Stimulated activated effector memory CD8-positive, alpha-beta T cell treated with anti-CD3 and anti-CD28 coated beads, Interleukin-12 subunit alpha, Interleukin-12 subunit beta, amount 100 ng/mL, for 72 hours (primary cell): ENCODE results near the gene CCDC192.

ENCODE experiments used
- ATAC-seq: fragments of 150-1000 bp; cut with Tn5 transposase; 2 replicates; pipeline ENCODE4 v1.10.0; 2021
- DNase-seq, 2 donors: peaks; one replicate each; pipeline ENCODE4 v3.0.0; 2021 to 2022; ENCODE audit warnings: low spot score in 2 of 2
- H3K27ac Mint-ChIP-seq: one replicate; pipeline ENCODE4 v1.8.0; 2022; ENCODE audit warnings: mild to moderate bottlenecking, mixed read lengths
- H3K36me3 Mint-ChIP-seq: one replicate; pipeline ENCODE4 v1.8.0; 2022; ENCODE audit warnings: mild to moderate bottlenecking, mixed read lengths
- H3K4me1 Mint-ChIP-seq: one replicate; pipeline ENCODE4 v1.8.0; 2022; ENCODE audit warnings: mixed read lengths
- H3K4me3 Mint-ChIP-seq: one replicate; pipeline ENCODE4 v1.8.0; 2022; ENCODE audit warnings: mild to moderate bottlenecking, mixed read lengths
- H3K9me3 Mint-ChIP-seq: one replicate; pipeline ENCODE4 v1.8.0; 2022; ENCODE audit warnings: mixed read lengths

The CCDC192 gene

DNA sequence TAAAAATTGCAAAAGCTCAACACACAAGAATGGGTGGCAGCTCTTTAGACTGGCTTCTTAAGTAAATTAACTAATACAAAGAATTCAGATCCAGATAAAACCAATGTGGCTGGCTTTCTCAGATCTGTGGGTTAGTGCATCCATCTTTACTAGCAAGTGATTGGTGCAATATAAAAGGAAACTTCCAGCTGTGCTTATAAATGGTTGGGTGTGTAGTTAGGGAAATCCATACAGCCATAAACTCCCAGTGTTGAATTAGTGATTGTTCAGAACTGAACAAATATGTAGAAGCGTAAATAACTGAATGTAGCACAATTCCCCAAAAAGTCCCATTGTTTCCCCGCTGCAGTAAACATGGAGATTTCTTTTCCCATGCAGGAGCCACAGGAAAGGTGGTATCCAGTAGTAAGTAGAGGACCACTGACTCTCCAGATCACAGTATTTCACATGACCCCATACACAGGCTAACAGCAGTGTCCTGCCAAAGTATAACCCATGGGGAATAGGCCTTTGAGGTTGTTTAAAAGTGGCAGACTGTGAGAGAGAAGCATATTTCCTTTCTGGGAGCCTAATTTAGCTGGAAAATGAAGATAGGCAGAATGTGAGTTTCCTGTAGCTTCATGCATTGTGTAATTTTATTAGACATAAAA lies 207.2 kb downstream of the CCDC192 start:
- no peaks in the 10 kb centered on the region for H3K36me3 Mint-ChIP-seq
- no peaks in the 10 kb centered on the region for H3K9me3 Mint-ChIP-seq
- no peak overlapping the region for H3K4me3 Mint-ChIP-seq
- ATAC-seq (no peak), DNase-seq (no peak)
- peaks cover 14% of the 10 kb centered on the region for H3K4me1 Mint-ChIP-seq
- H3K27ac Mint-ChIP-seq = no peak overlapping the region

DNA sequence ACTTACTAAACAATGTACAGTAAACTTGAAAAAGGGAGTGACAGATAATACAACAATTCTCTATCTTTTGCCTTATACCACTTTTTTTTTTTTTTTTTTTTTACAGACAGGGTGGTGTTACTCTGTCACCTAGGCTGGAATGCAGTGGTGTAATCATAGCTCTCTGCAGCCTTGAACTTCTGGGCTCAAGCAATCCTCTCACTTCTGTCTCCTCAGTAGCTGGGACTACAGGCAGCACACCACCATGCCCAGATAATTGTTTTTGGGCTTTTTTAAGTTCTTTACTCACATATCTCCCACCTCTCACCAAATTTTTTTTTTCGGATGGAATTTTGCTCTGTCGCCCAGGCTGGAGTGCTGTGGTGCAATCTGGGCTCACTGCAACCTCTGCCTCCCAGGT lies 208.4 kb downstream of the CCDC192 start:
- no peaks in the 10 kb centered on the region for H3K9me3 Mint-ChIP-seq
- DNase-seq = no peak
- no peak overlapping the region for H3K4me3 Mint-ChIP-seq
- no peaks in the 10 kb centered on the region for H3K36me3 Mint-ChIP-seq
- peaks cover 5% of the 10 kb centered on the region for H3K4me1 Mint-ChIP-seq
- ATAC-seq = no peak
- H3K27ac Mint-ChIP-seq = no peak overlapping the region

GRCh38 chr5:127912411-127912810 lies 209.2 kb downstream of the CCDC192 start:
- H3K9me3 Mint-ChIP-seq = no peaks in the 10 kb centered on the region
- no peak overlapping the region for H3K4me3 Mint-ChIP-seq
- peaks cover 7% of the 10 kb centered on the region for H3K4me1 Mint-ChIP-seq
- no peak overlapping the region for H3K27ac Mint-ChIP-seq
- ATAC-seq (no peak), DNase-seq (no peak)
- H3K36me3 Mint-ChIP-seq = no peaks in the 10 kb centered on the region

DNA sequence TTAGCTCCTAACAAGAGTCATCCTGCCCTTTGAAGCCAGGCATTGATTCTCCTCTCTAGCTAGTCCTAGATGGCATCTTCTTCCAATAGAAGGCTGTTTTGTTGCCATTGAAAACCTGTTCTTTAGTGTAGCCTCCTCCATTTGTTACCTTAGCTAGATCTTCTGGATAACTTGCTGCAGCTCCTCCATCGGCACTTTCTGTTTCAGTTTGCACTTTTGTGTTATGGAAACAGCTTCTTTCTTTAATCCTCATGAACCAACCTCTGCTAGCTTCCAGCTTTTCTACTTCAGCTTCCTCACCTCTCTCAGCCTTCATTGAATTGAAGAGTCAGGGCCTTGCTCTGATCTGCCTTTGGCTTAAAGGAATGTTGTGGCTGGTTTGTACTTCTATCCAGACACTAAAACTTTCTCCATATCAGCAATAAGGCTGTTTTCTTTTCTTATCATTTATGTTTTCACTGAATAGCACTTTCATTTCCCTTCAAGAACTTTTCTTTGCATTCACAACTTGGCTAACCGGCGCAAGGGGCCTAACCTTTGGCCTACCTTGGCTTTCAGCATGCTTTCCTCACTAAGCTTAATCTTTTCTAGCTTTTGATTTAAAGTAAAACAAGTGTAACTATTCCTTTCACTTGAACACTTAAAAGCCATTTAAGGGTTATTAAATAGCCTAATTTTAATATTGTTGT lies 213.8 kb downstream of the CCDC192 start:
- Mint-ChIP-seq H3K9me3 (no peaks in the 10 kb centered on the region), H3K27ac (peak overlapping the region; percentile 61), H3K36me3 (no peaks in the 10 kb centered on the region), H3K4me3 (peak overlapping the region; percentile 21), H3K4me1 (peaks cover 8% of the 10 kb centered on the region)
- DNase-seq (peak in 1 of 2 donors; percentile 37), ATAC-seq (no peak)

GRCh38 chr5:127919006-127919796 lies 216.0 kb downstream of the CCDC192 start:
- Mint-ChIP-seq H3K4me1 (peaks cover 8% of the 10 kb centered on the region), H3K27ac (no peak overlapping the region), H3K9me3 (no peaks in the 10 kb centered on the region), H3K36me3 (no peaks in the 10 kb centered on the region), H3K4me3 (no peak overlapping the region)
- no peak for DNase-seq
- ATAC-seq = no peak

GRCh38 chr5:127919818-127920217 lies 216.6 kb downstream of the CCDC192 start:
- no peak overlapping the region for H3K4me3 Mint-ChIP-seq
- no peaks in the 10 kb centered on the region for H3K36me3 Mint-ChIP-seq
- peaks cover 8% of the 10 kb centered on the region for H3K4me1 Mint-ChIP-seq
- no peak for ATAC-seq
- no peak for DNase-seq
- no peaks in the 10 kb centered on the region for H3K9me3 Mint-ChIP-seq
- H3K27ac Mint-ChIP-seq = no peak overlapping the region

GRCh38 chr5:127920936-127921335 lies 217.7 kb downstream of the CCDC192 start:
- H3K9me3 Mint-ChIP-seq = no peaks in the 10 kb centered on the region
- DNase-seq (no peak), ATAC-seq (no peak)
- H3K4me1 Mint-ChIP-seq = peaks cover 8% of the 10 kb centered on the region
- no peak overlapping the region for H3K4me3 Mint-ChIP-seq
- H3K27ac Mint-ChIP-seq = no peak overlapping the region
- H3K36me3 Mint-ChIP-seq = no peaks in the 10 kb centered on the region

- no peak for DNase-seq
- no peaks in the 10 kb centered on the region for H3K4me1 Mint-ChIP-seq
- no peak overlapping the region for H3K4me3 Mint-ChIP-seq
- no peaks in the 10 kb centered on the region for H3K9me3 Mint-ChIP-seq
- H3K27ac Mint-ChIP-seq = no peak overlapping the region
- no peak for ATAC-seq
- no peaks in the 10 kb centered on the region for H3K36me3 Mint-ChIP-seq
Measured at GRCh38 chr5:127922603-127923002, 219.4 kb downstream of the CCDC192 start.

DNA sequence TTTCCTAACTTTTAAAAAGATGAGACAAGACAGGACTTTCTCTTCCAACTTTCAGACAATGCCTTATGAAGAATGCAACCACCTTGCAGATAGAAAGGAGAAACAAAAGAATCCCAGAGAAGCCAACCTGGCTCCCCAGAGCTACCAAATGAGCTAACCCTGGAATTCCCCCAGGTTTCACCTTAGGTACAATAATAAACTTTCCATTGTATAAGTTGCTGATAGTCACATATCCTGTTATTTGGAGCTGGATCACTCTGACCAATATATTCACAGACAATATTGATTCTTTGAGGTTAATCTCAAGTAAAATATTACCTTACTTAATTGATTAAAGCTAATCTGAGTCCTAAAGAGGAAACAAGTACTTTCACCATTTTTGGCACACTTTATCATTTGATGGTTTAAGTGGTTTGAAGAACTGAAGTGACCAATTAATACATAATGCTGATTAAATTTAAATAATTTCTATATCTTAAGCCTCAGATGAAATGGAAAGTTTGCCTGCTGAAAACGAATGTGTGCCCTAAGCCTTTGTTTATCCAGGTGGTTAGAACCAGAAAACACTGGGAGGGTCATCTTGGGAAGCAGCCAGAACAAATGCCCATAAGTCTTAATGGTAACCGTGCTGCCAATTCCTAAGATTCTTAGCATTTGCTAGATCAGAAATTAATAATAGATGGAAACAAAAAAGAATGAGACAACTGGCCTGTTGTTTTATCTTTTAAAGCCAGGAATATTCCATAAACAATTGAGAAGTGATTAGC lies 220.8 kb downstream of the CCDC192 start:
- H3K4me3 Mint-ChIP-seq = no peak overlapping the region
- no peak overlapping the region for H3K27ac Mint-ChIP-seq
- no peaks in the 10 kb centered on the region for H3K4me1 Mint-ChIP-seq
- no peaks in the 10 kb centered on the region for H3K36me3 Mint-ChIP-seq
- ATAC-seq = no peak
- no peaks in the 10 kb centered on the region for H3K9me3 Mint-ChIP-seq
- no peak for DNase-seq

- Mint-ChIP-seq H3K27ac (no peak overlapping the region), H3K4me3 (no peak overlapping the region), H3K36me3 (no peaks in the 10 kb centered on the region), H3K9me3 (no peaks in the 10 kb centered on the region), H3K4me1 (no peaks in the 10 kb centered on the region)
- no peak for ATAC-seq
- DNase-seq = no peak
Measured at GRCh38 chr5:127924606-127925005, 221.4 kb downstream of the CCDC192 start.

- no peak overlapping the region for H3K4me3 Mint-ChIP-seq
- H3K9me3 Mint-ChIP-seq = no peaks in the 10 kb centered on the region
- DNase-seq (no peak), ATAC-seq (no peak)
- H3K27ac Mint-ChIP-seq = no peak overlapping the region
- H3K4me1 Mint-ChIP-seq = no peaks in the 10 kb centered on the region
- H3K36me3 Mint-ChIP-seq = no peaks in the 10 kb centered on the region
Measured at GRCh38 chr5:127925916-127926315, 222.7 kb downstream of the CCDC192 start.

GRCh38 chr5:127926974-127927373 lies 223.8 kb downstream of the CCDC192 start:
- Mint-ChIP-seq H3K36me3 (no peaks in the 10 kb centered on the region), H3K27ac (no peak overlapping the region), H3K4me1 (no peaks in the 10 kb centered on the region), H3K9me3 (no peaks in the 10 kb centered on the region), H3K4me3 (no peak overlapping the region)
- DNase-seq = no peak
- no peak for ATAC-seq

DNA sequence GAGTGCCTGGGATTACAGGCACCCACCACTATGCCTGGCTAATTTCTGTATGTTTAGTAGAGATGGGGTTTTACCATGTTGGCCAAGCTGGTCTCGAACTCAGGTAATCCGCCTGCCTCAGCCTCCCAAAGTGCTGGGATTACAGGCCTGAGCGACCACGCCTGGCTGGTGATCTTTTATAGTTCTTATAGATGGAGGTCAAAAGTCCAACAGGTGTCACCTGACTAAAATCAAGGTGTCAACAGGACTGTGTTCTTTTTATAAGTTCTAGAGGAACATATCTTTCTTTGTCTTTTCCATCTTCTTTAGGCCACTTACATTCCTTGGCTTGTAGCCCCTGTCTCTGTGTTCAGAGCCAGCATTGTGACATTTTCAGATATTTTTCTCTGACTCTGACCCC lies 224.9 kb downstream of the CCDC192 start:
- no peaks in the 10 kb centered on the region for H3K9me3 Mint-ChIP-seq
- H3K4me1 Mint-ChIP-seq = no peaks in the 10 kb centered on the region
- DNase-seq = peak in 1 of 2 donors; percentile 10
- H3K36me3 Mint-ChIP-seq = no peaks in the 10 kb centered on the region
- H3K4me3 Mint-ChIP-seq = no peak overlapping the region
- no peak overlapping the region for H3K27ac Mint-ChIP-seq
- no peak for ATAC-seq

- no peaks in the 10 kb centered on the region for H3K36me3 Mint-ChIP-seq
- no peaks in the 10 kb centered on the region for H3K9me3 Mint-ChIP-seq
- no peak overlapping the region for H3K4me3 Mint-ChIP-seq
- peak in 1 of 2 donors; percentile 12 for DNase-seq
- H3K27ac Mint-ChIP-seq = no peak overlapping the region
- no peaks in the 10 kb centered on the region for H3K4me1 Mint-ChIP-seq
- ATAC-seq = no peak
Measured at GRCh38 chr5:127930311-127930710, 227.1 kb downstream of the CCDC192 start.

- Mint-ChIP-seq H3K27ac (no peak overlapping the region), H3K4me1 (peaks cover 4% of the 10 kb centered on the region), H3K36me3 (no peaks in the 10 kb centered on the region), H3K4me3 (no peak overlapping the region), H3K9me3 (no peaks in the 10 kb centered on the region)
- DNase-seq (peak in 1 of 2 donors; percentile 26), ATAC-seq (no peak)
Measured at GRCh38 chr5:127931396-127931795, 228.2 kb downstream of the CCDC192 start.
